Activated CD4-positive, alpha-beta memory T cell treated with anti-CD3 and anti-CD28 coated beads for 36 hours (primary cell): ENCODE results near the gene KLF2. TPM values are rescaled to one million over a fixed set of nuclear protein-coding genes. Genes with fewer than 3 reads are reported as not detected.

Experiments
- CTCF ChIA-PET: fragments of 350-600 bp; sonication (Branson Sonifier 250); formaldehyde crosslinking; loops from one replicate; lab custom pipeline; 2021; ENCODE audit warnings: antibody characterized with exemption, inconsistent platforms; lab: Charles Lee
- POLR2A ChIA-PET: fragments of 350-600 bp; sonication (Branson Sonifier 250); formaldehyde crosslinking; loops from one replicate; lab custom pipeline; 2021; ENCODE audit warnings: antibody characterized with exemption; lab: Charles Lee
- DNase-seq: peaks from one replicate; pipeline ENCODE4 v3.0.0-alpha.2; 2020
- H3K27ac Mint-ChIP-seq: one replicate; pipeline ENCODE4 v1.8.0; 2021; ENCODE audit warnings: mixed read lengths
- H3K27me3 Mint-ChIP-seq: one replicate; pipeline ENCODE4 v1.8.0; 2021; ENCODE audit warnings: mixed read lengths
- H3K36me3 Mint-ChIP-seq: one replicate; pipeline ENCODE4 v1.8.0; 2021; ENCODE audit warnings: mixed read lengths
- H3K4me1 Mint-ChIP-seq: one replicate; pipeline ENCODE4 v1.8.0; 2021; ENCODE audit warnings: low read depth, mixed read lengths
- H3K4me3 Mint-ChIP-seq: one replicate; pipeline ENCODE4 v1.8.0; 2021; ENCODE audit warnings: mild to moderate bottlenecking, mixed read lengths
- H3K9me3 Mint-ChIP-seq: one replicate; pipeline ENCODE4 v1.8.0; 2021; ENCODE audit warnings: mixed read lengths
- intact Hi-C: fragments of 100-400 bp; cut with micrococcal nuclease; formaldehyde crosslinking; loops from one replicate; pipeline ENCODE4 v1.15.1; 2023
- total RNA-seq, 2 experiments: library from RNA; stranded (reverse); gene quantifications; one replicate each; pipeline ENCODE4 v1.2.3, GENCODE V29; 2021

The KLF2 gene
- total RNA-seq, 2 experiments from 2014 or later: 1.7 TPM

GRCh38 chr19:16355293-16356043 is 30.8 kb downstream of the KLF2 start:
- no peak overlapping the region for H3K4me3 Mint-ChIP-seq
- ChIA-PET CTCF (interaction anchor here (0.9 to 1.2 kb wide), 2 partner anchors 15 to 16 kb away, joined by 3 to 5 read pairs; no protein-coding TSS in a partner anchor), POLR2A (no interaction called here)
- H3K9me3 Mint-ChIP-seq: no peaks in the 10 kb centered on the region
- H3K27me3 Mint-ChIP-seq: no peaks in the 10 kb centered on the region
- intact Hi-C loops: no loop called here
- H3K36me3 Mint-ChIP-seq: peaks cover 18% of the 10 kb centered on the region
- DNase-seq: no peak
- H3K4me1 Mint-ChIP-seq: peaks cover 56% of the 10 kb centered on the region
- no peak overlapping the region for H3K27ac Mint-ChIP-seq

GRCh38 chr19:16358456-16358855 is 33.8 kb downstream of the KLF2 start:
- no peaks in the 10 kb centered on the region for H3K9me3 Mint-ChIP-seq
- no peak for DNase-seq
- H3K36me3 Mint-ChIP-seq: peaks cover 31% of the 10 kb centered on the region
- no peak overlapping the region for H3K27ac Mint-ChIP-seq
- H3K4me1 Mint-ChIP-seq: peaks cover 73% of the 10 kb centered on the region
- no peak overlapping the region for H3K4me3 Mint-ChIP-seq
- no peaks in the 10 kb centered on the region for H3K27me3 Mint-ChIP-seq
- intact Hi-C loops: no loop called here
- ChIA-PET POLR2A (no interaction called here), CTCF (interaction anchor here (1.8 kb wide), 1 partner anchor 20 kb away, joined by 3 read pairs; no protein-coding TSS in a partner anchor)

GRCh38 chr19:16359074-16359473 is 34.4 kb downstream of the KLF2 start:
- CTCF ChIA-PET: interaction anchor here (1.8 kb wide), 1 partner anchor 21 kb away, joined by 3 read pairs; no protein-coding TSS in a partner anchor
- intact Hi-C loops: no loop called here
- H3K27me3 Mint-ChIP-seq: no peaks in the 10 kb centered on the region
- no peaks in the 10 kb centered on the region for H3K9me3 Mint-ChIP-seq
- no peak overlapping the region for H3K4me3 Mint-ChIP-seq
- peaks cover 31% of the 10 kb centered on the region for H3K36me3 Mint-ChIP-seq
- DNase-seq: no peak
- peaks cover 79% of the 10 kb centered on the region for H3K4me1 Mint-ChIP-seq
- H3K27ac Mint-ChIP-seq: no peak overlapping the region
- POLR2A ChIA-PET: no interaction called here

- CTCF ChIA-PET: interaction anchor here (1.5 kb wide), 1 partner anchor 14 kb away, joined by 6 read pairs; no protein-coding TSS in a partner anchor
- intact Hi-C loops: no loop called here
Measured at GRCh38 chr19:16359964-16360363, 35.3 kb downstream of the KLF2 start.

GRCh38 chr19:16360738-16361137 is 36.1 kb downstream of the KLF2 start:
- Mint-ChIP-seq H3K27me3 (peaks cover 5% of the 10 kb centered on the region), H3K4me3 (no peak overlapping the region), H3K4me1 (peaks cover 83% of the 10 kb centered on the region), H3K27ac (no peak overlapping the region), H3K9me3 (no peaks in the 10 kb centered on the region), H3K36me3 (peaks cover 29% of the 10 kb centered on the region)
- CTCF ChIA-PET: interaction anchor here (1.4 to 2.0 kb wide), 3 partner anchors 13 to 22 kb away, joined by 6 to 10 read pairs (median 6); no protein-coding TSS in a partner anchor
- intact Hi-C loops: no loop called here
- DNase-seq: no peak
- POLR2A ChIA-PET: interaction anchor here (1.4 kb wide), 2 partner anchors 22 to 32 kb away, joined by 4 read pairs; no protein-coding TSS in a partner anchor

More at GRCh38 chr19:16359964-16360363, 35.3 kb downstream of the KLF2 start:
- H3K27ac Mint-ChIP-seq: no peak overlapping the region
- peaks cover 29% of the 10 kb centered on the region for H3K36me3 Mint-ChIP-seq
- POLR2A ChIA-PET: interaction anchor here (0.6 to 1.4 kb wide), 3 partner anchors 11 to 31 kb away, joined by 3 to 4 read pairs (median 3); no protein-coding TSS in a partner anchor
- peaks cover under 1% of the 10 kb centered on the region for H3K27me3 Mint-ChIP-seq
- H3K4me1 Mint-ChIP-seq: peaks cover 81% of the 10 kb centered on the region
- H3K4me3 Mint-ChIP-seq: no peak overlapping the region
- no peak for DNase-seq
- no peaks in the 10 kb centered on the region for H3K9me3 Mint-ChIP-seq

- peaks cover 8% of the 10 kb centered on the region for H3K27me3 Mint-ChIP-seq
- POLR2A ChIA-PET: interaction anchor here (1.4 kb wide), 2 partner anchors 23 to 32 kb away, joined by 4 read pairs; no protein-coding TSS in a partner anchor
- H3K9me3 Mint-ChIP-seq: no peaks in the 10 kb centered on the region
- peaks cover 29% of the 10 kb centered on the region for H3K36me3 Mint-ChIP-seq
- peaks cover 85% of the 10 kb centered on the region for H3K4me1 Mint-ChIP-seq
- DNase-seq: no peak
- CTCF ChIA-PET: interaction anchor here (0.9 to 2.0 kb wide), 4 partner anchors 12 to 319 kb away, joined by 3 to 10 read pairs (median 6); no protein-coding TSS in a partner anchor
- intact Hi-C loops: no loop called here
- no peak overlapping the region for H3K4me3 Mint-ChIP-seq
- no peak overlapping the region for H3K27ac Mint-ChIP-seq
Measured at GRCh38 chr19:16361254-16361653, 36.6 kb downstream of the KLF2 start.

GRCh38 chr19:16361926-16362325 is 37.3 kb downstream of the KLF2 start:
- intact Hi-C loops: no loop called here
- Mint-ChIP-seq H3K9me3 (no peaks in the 10 kb centered on the region), H3K36me3 (peaks cover 26% of the 10 kb centered on the region), H3K27ac (no peak overlapping the region), H3K4me1 (peaks cover 87% of the 10 kb centered on the region), H3K27me3 (peaks cover 15% of the 10 kb centered on the region), H3K4me3 (no peak overlapping the region)
- CTCF ChIA-PET: interaction anchor here (0.7 to 2.0 kb wide), 6 partner anchors 15 to 320 kb away, joined by 3 to 10 read pairs (median 4); no protein-coding TSS in a partner anchor
- DNase-seq: no peak
- POLR2A ChIA-PET: interaction anchor here (1.4 kb wide), 1 partner anchor 23 kb away, joined by 4 read pairs; no protein-coding TSS in a partner anchor

- Mint-ChIP-seq H3K9me3 (no peaks in the 10 kb centered on the region), H3K4me3 (no peak overlapping the region), H3K36me3 (peaks cover 18% of the 10 kb centered on the region), H3K27ac (no peak overlapping the region), H3K4me1 (peaks cover 83% of the 10 kb centered on the region), H3K27me3 (peaks cover 18% of the 10 kb centered on the region)
- POLR2A ChIA-PET: no interaction called here
- intact Hi-C loops: no loop called here
- CTCF ChIA-PET: interaction anchor here (0.6 to 1.3 kb wide), 2 partner anchors 13 to 35 kb away, joined by 4 read pairs; no protein-coding TSS in a partner anchor
- DNase-seq: no peak
Measured at GRCh38 chr19:16363133-16363851, 38.7 kb downstream of the KLF2 start.

GRCh38 chr19:16363852-16364230 is 39.2 kb downstream of the KLF2 start:
- intact Hi-C loops: no loop called here
- CTCF ChIA-PET: interaction anchor here (1.3 kb wide), 1 partner anchor 12 kb away, joined by 4 read pairs; no protein-coding TSS in a partner anchor
- no peaks in the 10 kb centered on the region for H3K9me3 Mint-ChIP-seq
- H3K27ac Mint-ChIP-seq: no peak overlapping the region
- no peak overlapping the region for H3K4me3 Mint-ChIP-seq
- H3K4me1 Mint-ChIP-seq: peaks cover 80% of the 10 kb centered on the region
- DNase-seq: no peak
- peaks cover 18% of the 10 kb centered on the region for H3K27me3 Mint-ChIP-seq
- POLR2A ChIA-PET: no interaction called here
- H3K36me3 Mint-ChIP-seq: peaks cover 18% of the 10 kb centered on the region

GRCh38 chr19:16364231-16364865 is 39.7 kb downstream of the KLF2 start:
- H3K4me3 Mint-ChIP-seq: no peak overlapping the region
- H3K36me3 Mint-ChIP-seq: peaks cover 16% of the 10 kb centered on the region
- H3K27me3 Mint-ChIP-seq: peaks cover 18% of the 10 kb centered on the region
- CTCF ChIA-PET: interaction anchor here (1.3 kb wide), 1 partner anchor 12 kb away, joined by 4 read pairs; no protein-coding TSS in a partner anchor
- no peaks in the 10 kb centered on the region for H3K9me3 Mint-ChIP-seq
- H3K27ac Mint-ChIP-seq: no peak overlapping the region
- no peak for DNase-seq
- POLR2A ChIA-PET: no interaction called here
- intact Hi-C loops: no loop called here
- peaks cover 75% of the 10 kb centered on the region for H3K4me1 Mint-ChIP-seq

GRCh38 chr19:16365300-16365996 is 40.8 kb downstream of the KLF2 start:
- DNase-seq: no peak
- intact Hi-C loops: no loop called here
- no peak overlapping the region for H3K27ac Mint-ChIP-seq
- ChIA-PET CTCF (interaction anchor here (0.7 to 2.8 kb wide), 5 partner anchors 11 to 37 kb away, joined by 3 to 10 read pairs (median 8); no protein-coding TSS in a partner anchor), POLR2A (interaction anchor here (0.6 to 2.0 kb wide), 4 partner anchors 24 to 219 kb away, joined by 3 to 13 read pairs (median 5); no protein-coding TSS in a partner anchor)
- H3K4me3 Mint-ChIP-seq: no peak overlapping the region
- peaks cover 16% of the 10 kb centered on the region for H3K36me3 Mint-ChIP-seq
- H3K4me1 Mint-ChIP-seq: peaks cover 64% of the 10 kb centered on the region
- no peaks in the 10 kb centered on the region for H3K9me3 Mint-ChIP-seq
- H3K27me3 Mint-ChIP-seq: peaks cover 18% of the 10 kb centered on the region
